NT2/D1 (cell line): ENCODE results near the gene PPIL1.

Experiments used
- DNase-seq: peaks from one replicate; pipeline ENCODE4 v3.0.0-alpha.2; 2011; ENCODE audit warnings: low read depth, low spot score
- H3K27me3 ChIP-seq: 2 replicates; pipeline ENCODE4 v1.6.0; 2011; ENCODE audit warnings: mild to moderate bottlenecking; ENCODE audit not compliant: insufficient read length, insufficient read depth
- H3K36me3 ChIP-seq: 2 replicates; pipeline ENCODE4 v1.6.1; 2011; ENCODE audit warnings: mild to moderate bottlenecking, low read length, mixed read lengths; ENCODE audit not compliant: insufficient read depth, insufficient read length
- H3K4me1 ChIP-seq: 2 replicates; pipeline ENCODE4 v1.5.1; 2011; ENCODE audit not compliant: insufficient read depth, insufficient read length
- H3K4me3 ChIP-seq: 2 replicates; pipeline ENCODE4 v1.5.1; 2011; ENCODE audit warnings: low read depth; ENCODE audit not compliant: insufficient read length
- H3K9ac ChIP-seq: 2 replicates; pipeline ENCODE4 v1.6.0; 2011; ENCODE audit warnings: low read depth; ENCODE audit not compliant: insufficient read length
- H3K9me3 ChIP-seq: 2 replicates; pipeline ENCODE4 v1.5.1; 2011; ENCODE audit warnings: mild to moderate bottlenecking, low read length; ENCODE audit not compliant: insufficient read depth
- SUZ12 ChIP-seq: IDR thresholded peaks from 2 replicates; pipeline ENCODE4 v1.6.1; 2011; ENCODE audit not compliant: insufficient read length, insufficient read depth; ENCODE audit errors: extremely low read depth
- YY1 ChIP-seq: IDR thresholded peaks from 2 replicates; pipeline ENCODE4 v1.6.1; 2011; ENCODE audit not compliant: insufficient read length, insufficient read depth
- ZNF274 ChIP-seq: IDR thresholded peaks from 2 replicates; pipeline ENCODE4 v1.6.1; 2011; ENCODE audit warnings: mild to moderate bottlenecking, low read depth, low read length

The PPIL1 gene

GRCh38 chr6:36874443-36875249 lies at the start of gene PPIL1:
Gene PPIL1, minus strand, starts transcription at chr6:36874803. Its CDS starts 31 bp downstream, at chr6:36874772.
- peak; percentile 67 for DNase-seq
- Histone ChIP-seq H3K4me3 (peak within 1 kb of the TSS; percentile 75), H3K9ac (peak within 1 kb of the TSS; percentile 91), H3K9me3 (no peaks in the 10 kb centered on the region), H3K36me3 (peaks cover 38% of the 10 kb centered on the region), H3K4me1 (no peaks in the 10 kb centered on the region), H3K27me3 (no peaks in the 10 kb centered on the region)
- TF ChIP-seq SUZ12 (no peak), YY1 (peak; percentile 61), ZNF274 (no peak)

- Histone ChIP-seq H3K9ac (no peak overlapping the region), H3K4me1 (peaks cover 2% of the 10 kb centered on the region), H3K4me3 (no peak overlapping the region), H3K27me3 (no peaks in the 10 kb centered on the region), H3K36me3 (no peaks in the 10 kb centered on the region), H3K9me3 (no peaks in the 10 kb centered on the region)
- TF ChIP-seq YY1 (no peak), SUZ12 (no peak), ZNF274 (no peak)
- no peak for DNase-seq
Measured at GRCh38 chr6:36924131-36924530, 49.5 kb upstream of the PPIL1 start.

- no peaks in the 10 kb centered on the region for H3K27me3 ChIP-seq
- no peak overlapping the region for H3K4me3 ChIP-seq
- no peak for DNase-seq
- TF ChIP-seq SUZ12 (no peak), ZNF274 (no peak), YY1 (no peak)
- peaks cover 2% of the 10 kb centered on the region for H3K36me3 ChIP-seq
- H3K9ac ChIP-seq, result no peak overlapping the region
- no peaks in the 10 kb centered on the region for H3K9me3 ChIP-seq
- no peaks in the 10 kb centered on the region for H3K4me1 ChIP-seq
Measured at GRCh38 chr6:36920546-36920945, 45.9 kb upstream of the PPIL1 start.

- Histone ChIP-seq H3K4me1 (no peaks in the 10 kb centered on the region), H3K36me3 (peaks cover 2% of the 10 kb centered on the region), H3K4me3 (no peak overlapping the region), H3K9ac (no peak overlapping the region), H3K27me3 (no peaks in the 10 kb centered on the region), H3K9me3 (no peaks in the 10 kb centered on the region)
- TF ChIP-seq ZNF274 (no peak), YY1 (no peak), SUZ12 (no peak)
- no peak for DNase-seq
Measured at GRCh38 chr6:36920049-36920448, 45.4 kb upstream of the PPIL1 start.

GRCh38 chr6:36917541-36918193 lies 43.1 kb upstream of the PPIL1 start:
- no peak for DNase-seq
- Histone ChIP-seq H3K36me3 (peaks cover 2% of the 10 kb centered on the region), H3K27me3 (no peaks in the 10 kb centered on the region), H3K9me3 (no peaks in the 10 kb centered on the region), H3K9ac (no peak overlapping the region), H3K4me1 (no peaks in the 10 kb centered on the region), H3K4me3 (no peak overlapping the region)
- TF ChIP-seq YY1, result no peak
- no peak for TF ChIP-seq SUZ12
- no peak for TF ChIP-seq ZNF274

- no peak overlapping the region for H3K4me3 ChIP-seq
- peaks cover 2% of the 10 kb centered on the region for H3K36me3 ChIP-seq
- no peaks in the 10 kb centered on the region for H3K4me1 ChIP-seq
- no peak overlapping the region for H3K9ac ChIP-seq
- TF ChIP-seq YY1, result no peak
- no peak for TF ChIP-seq ZNF274
- no peak for TF ChIP-seq SUZ12
- no peaks in the 10 kb centered on the region for H3K9me3 ChIP-seq
- no peaks in the 10 kb centered on the region for H3K27me3 ChIP-seq
- DNase-seq, result no peak
Measured at GRCh38 chr6:36916126-36916525, 41.5 kb upstream of the PPIL1 start.

GRCh38 chr6:36915599-36915998 lies 41.0 kb upstream of the PPIL1 start:
- TF ChIP-seq ZNF274 (no peak), SUZ12 (no peak), YY1 (no peak)
- H3K9ac ChIP-seq, result no peak overlapping the region
- H3K4me1 ChIP-seq, result no peaks in the 10 kb centered on the region
- no peaks in the 10 kb centered on the region for H3K27me3 ChIP-seq
- no peaks in the 10 kb centered on the region for H3K9me3 ChIP-seq
- no peak for DNase-seq
- no peak overlapping the region for H3K4me3 ChIP-seq
- peaks cover 2% of the 10 kb centered on the region for H3K36me3 ChIP-seq
